ENCODE results near the gene LETMD1. TPM values are rescaled to one million over a fixed set of nuclear protein-coding genes. Genes with fewer than 3 reads are reported as not detected.

LETMD1 gene
- total and polyA plus RNA-seq, 2 of the 4 experiments (the other 2 are of a cell fraction): 27.6 to 40.1 TPM

DNA sequence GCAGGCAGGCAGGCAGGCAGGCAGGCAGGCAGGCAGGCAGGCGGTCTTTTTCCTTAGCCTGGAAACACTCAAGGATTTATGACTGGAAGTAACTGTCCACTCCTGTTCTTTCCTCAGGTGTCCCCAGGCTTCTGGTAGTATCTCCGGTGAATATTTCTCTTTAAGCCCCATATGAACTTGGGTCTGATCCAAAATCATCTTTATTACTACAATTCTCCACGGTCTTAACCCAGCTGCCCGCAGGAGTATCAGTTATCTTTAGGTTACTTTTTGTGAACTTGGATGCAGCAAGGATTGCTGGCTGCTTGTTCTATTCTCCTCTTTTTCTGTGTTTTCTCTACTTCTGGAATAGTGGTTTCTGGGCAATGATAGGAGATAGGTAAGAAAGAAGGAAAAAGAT is 32.0 kb downstream of the LETMD1 start:
- DNase-seq (no peak), ATAC-seq (ENCODE audit: low read depth) (no peak)
- H2AK5ac ChIP-seq (ENCODE audit: low read depth, low read length): no peak overlapping the region
- H3K9me1 ChIP-seq (ENCODE audit: insufficient read depth, low read length): peaks cover 13% of the 10 kb centered on the region
- POLR2A ChIA-PET (ENCODE audit: unreplicated experiment): interaction anchor here (0.6 kb wide), 1 partner anchor 781 kb away, joined by 3 read pairs; no protein-coding TSS in a partner anchor
- no peak overlapping the region for H3K4ac ChIP-seq (ENCODE audit: low read depth, low read length)
- no peak overlapping the region for H3K27ac ChIP-seq (ENCODE audit: insufficient read depth, low read length)
- no peak overlapping the region for H2BK20ac ChIP-seq (ENCODE audit: low read depth, low read length)
- no peak overlapping the region for H3K9ac ChIP-seq (ENCODE audit: low read depth, low read length)
- H2BK5ac ChIP-seq (ENCODE audit: low read depth, low read length, poor library complexity, severe bottlenecking): no peak overlapping the region
- WGBS, 2 experiments (ENCODE audit: extremely low coverage in 2 of 2, insufficient read length in 1 of 2): no CpG with 5 or more reads among the region's 4 CpGs
- no peaks in the 10 kb centered on the region for H3K9me3 ChIP-seq (ENCODE audit: control insufficient read depth, insufficient read depth, low read length)
- H2BK120ac ChIP-seq (ENCODE audit: low read depth, low read length): no peak overlapping the region
- H3K14ac ChIP-seq (replicated peaks; ENCODE audit: low read depth, low read length): no peak overlapping the region
- peaks cover 17 to 64% of the 10 kb centered on the region in 2 experiments for H3K79me1 ChIP-seq (ENCODE audit: low read depth in 1 of 2, low read length in 2 of 2)
- H2AFZ ChIP-seq (replicated peaks; ENCODE audit: low read length, poor library complexity): no peak overlapping the region
- H3K18ac ChIP-seq (ENCODE audit: low read depth, low read length): no peak overlapping the region
- no peak overlapping the region for H2BK15ac ChIP-seq (ENCODE audit: low read depth, low read length)
- H4K8ac ChIP-seq (ENCODE audit: low read depth in 2 of 2, low read length in 2 of 2): no peak overlapping the region
- no peak overlapping the region for H3K23ac ChIP-seq (ENCODE audit: low read depth, low read length)
- H3K4me1 ChIP-seq (ENCODE audit: control insufficient read depth, insufficient read depth, low read length): peaks cover 2% of the 10 kb centered on the region; the same call in 1 of the 2 replicates
- TSS peak; percentile 11 for BruUV-seq (replicated peaks)
- H2AK9ac ChIP-seq (replicated peaks; ENCODE audit: low read depth, low read length, poor library complexity): no peak overlapping the region
- dilution Hi-C loops (cut with HindIII; ENCODE audit: low sequenced_read_pairs, unreplicated experiment) (no loop called here), in situ Hi-C loops (cut with MboI; ENCODE audit: low sequenced_read_pairs) (loop anchor here (10.0 kb wide), 1 partner anchor 265 kb away; the partner anchor contains the start of gene CELA1), intact Hi-C loops (cut with micrococcal nuclease) (loop anchor here (5.0 to 10.0 kb wide), 2 partner anchors 157 to 265 kb away; partner anchors contain the start of genes CELA1 and DAZAP2)
- no peak overlapping the region for H4K5ac ChIP-seq (ENCODE audit: low read depth, low read length)
- H3K36me3 ChIP-seq (ENCODE audit: control insufficient read depth, insufficient read depth, low read length): peaks cover 6% of the 10 kb centered on the region
- no peak overlapping the region for H4K91ac ChIP-seq (ENCODE audit: insufficient read depth, low read depth, low read length)
- H3K4me3 ChIP-seq (ENCODE audit: insufficient read depth, low read depth, low read length): no peak overlapping the region
- no peaks in the 10 kb centered on the region for H3K27me3 ChIP-seq (ENCODE audit: control insufficient read depth, insufficient read depth, low read length)
- TF ChIP-seq CHD1 (IDR thresholded peaks at IDR 0.05; ENCODE audit: low read depth, low read length) (no peak), BHLHE40 (IDR thresholded peaks at IDR 0.05; ENCODE audit: low read depth, low read length) (no peak), SMC3 (IDR thresholded peaks at IDR 0.05; ENCODE audit: low read depth, low read length) (no peak), RAD21 (IDR thresholded peaks at IDR 0.05; ENCODE audit: low read length) (no peak), MXI1 (IDR thresholded peaks at IDR 0.05; ENCODE audit: borderline replicate concordance, low read depth, low read length) (no peak)
- TF ChIP-seq, protein P1, sequence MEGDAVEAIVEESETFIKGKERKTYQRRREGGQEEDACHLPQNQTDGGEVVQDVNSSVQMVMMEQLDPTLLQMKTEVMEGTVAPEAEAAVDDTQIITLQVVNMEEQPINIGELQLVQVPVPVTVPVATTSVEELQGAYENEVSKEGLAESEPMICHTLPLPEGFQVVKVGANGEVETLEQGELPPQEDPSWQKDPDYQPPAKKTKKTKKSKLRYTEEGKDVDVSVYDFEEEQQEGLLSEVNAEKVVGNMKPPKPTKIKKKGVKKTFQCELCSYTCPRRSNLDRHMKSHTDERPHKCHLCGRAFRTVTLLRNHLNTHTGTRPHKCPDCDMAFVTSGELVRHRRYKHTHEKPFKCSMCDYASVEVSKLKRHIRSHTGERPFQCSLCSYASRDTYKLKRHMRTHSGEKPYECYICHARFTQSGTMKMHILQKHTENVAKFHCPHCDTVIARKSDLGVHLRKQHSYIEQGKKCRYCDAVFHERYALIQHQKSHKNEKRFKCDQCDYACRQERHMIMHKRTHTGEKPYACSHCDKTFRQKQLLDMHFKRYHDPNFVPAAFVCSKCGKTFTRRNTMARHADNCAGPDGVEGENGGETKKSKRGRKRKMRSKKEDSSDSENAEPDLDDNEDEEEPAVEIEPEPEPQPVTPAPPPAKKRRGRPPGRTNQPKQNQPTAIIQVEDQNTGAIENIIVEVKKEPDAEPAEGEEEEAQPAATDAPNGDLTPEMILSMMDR (conservative IDR thresholded peaks at IDR 0.05; ENCODE audit: low read depth, low read length): no peak
- H3K4me2 ChIP-seq (ENCODE audit: low read depth, low read length): no peak overlapping the region
- no peak overlapping the region for H3K56ac ChIP-seq (ENCODE audit: extremely low read depth, insufficient read depth, low read length)
- CTCF ChIA-PET: no interaction called here
- peaks cover 61% of the 10 kb centered on the region for H4K20me1 ChIP-seq (ENCODE audit: insufficient read depth, low read length)

Measured in IMR-90 (cell line).